HG03097 (cell line): ENCODE results near the gene DIP2C.
A peak's percentile ranks its signal among the peaks of the same experiment; 100 is the strongest.
"Not testable (repeated sequence)": the region's sequence is repeated elsewhere in the genome, so short reads cannot be mapped to it uniquely, and the experiment has no call there.

Experiments used
- ATAC-seq: cut with Tn5 transposase; IDR thresholded peaks from one replicate; pipeline ENCODE4 v1.9.1; 2021; ENCODE audit not compliant: unreplicated experiment, low FRiP score

The DIP2C gene

DNA sequence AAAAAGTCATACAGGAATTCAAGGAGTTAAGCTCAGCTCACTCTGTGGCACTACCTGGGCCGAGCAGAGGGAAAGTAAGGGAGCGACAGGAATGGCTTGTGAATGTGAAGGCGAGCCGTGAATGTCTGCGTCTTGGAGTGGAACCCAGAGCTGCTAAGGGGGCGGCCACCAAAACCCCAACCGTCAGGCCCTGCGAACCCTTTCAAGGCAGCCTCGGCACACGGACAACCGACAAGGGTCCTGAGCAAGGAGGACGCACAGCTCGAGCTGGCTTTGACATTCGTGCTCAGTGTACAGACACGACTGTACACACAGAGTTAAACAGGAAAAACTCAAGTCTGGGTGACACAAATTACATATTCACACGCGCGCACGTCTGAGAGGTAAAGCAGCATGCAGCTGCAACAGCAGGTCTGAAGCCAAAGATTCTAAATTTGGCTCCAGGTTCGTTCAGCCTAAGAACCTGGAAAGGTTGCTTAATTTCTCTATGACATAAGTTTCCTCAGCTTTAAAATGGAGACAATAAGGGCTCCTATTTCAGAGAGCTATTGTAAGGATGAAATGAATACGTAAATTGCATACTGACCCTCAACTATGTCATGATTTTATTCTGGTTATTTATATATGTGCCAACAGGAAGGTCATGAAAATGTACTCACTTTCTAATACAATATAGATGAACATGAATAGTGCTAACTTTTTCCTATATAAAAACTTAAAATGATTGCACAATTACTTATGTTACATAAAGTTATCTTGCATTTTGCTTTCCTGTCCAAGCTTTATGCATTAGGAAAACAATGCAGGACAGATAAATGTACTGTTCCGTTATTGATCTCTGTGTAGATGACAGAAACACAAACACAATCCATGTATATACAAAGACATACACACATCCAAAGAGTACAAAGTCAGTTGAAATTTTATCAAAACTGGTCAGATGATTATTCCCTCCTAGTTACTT is 361.3 kb downstream of the DIP2C start:
- no peak for ATAC-seq

DNA sequence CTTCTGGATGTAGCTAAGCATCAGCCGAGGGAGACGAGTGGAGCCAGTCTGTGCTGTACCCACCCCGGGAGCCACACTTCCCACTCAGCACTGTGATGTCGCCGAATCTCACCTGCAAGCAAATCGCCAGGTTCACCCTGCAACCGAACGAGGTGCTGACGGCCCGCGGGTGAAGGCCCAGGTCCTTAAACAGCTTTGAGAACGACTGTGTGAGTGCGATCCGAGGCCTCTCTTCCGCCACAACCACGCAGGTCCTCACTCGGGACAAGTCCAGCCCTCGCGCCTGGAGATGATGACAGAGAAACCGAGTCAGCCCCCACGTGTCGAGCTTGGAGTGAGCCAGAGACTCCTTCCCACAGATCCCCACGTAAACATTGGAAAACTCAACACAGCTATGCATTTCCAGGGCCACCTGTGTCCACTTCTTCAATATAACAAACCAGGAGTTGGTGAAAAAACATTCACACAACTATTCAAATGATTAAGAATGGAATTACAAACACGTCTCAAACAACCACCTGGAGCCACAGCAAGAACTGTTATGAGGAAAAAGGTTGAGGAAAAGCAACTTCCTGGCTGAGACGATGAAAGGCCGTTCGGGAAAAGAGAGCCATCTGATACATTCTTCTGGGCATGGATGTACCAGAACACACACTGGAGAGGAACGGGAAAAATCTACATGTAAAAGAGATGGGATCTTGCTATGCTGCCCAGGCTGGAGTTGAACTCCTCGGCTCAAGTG is 362.4 kb downstream of the DIP2C start:
- no peak for ATAC-seq

DNA sequence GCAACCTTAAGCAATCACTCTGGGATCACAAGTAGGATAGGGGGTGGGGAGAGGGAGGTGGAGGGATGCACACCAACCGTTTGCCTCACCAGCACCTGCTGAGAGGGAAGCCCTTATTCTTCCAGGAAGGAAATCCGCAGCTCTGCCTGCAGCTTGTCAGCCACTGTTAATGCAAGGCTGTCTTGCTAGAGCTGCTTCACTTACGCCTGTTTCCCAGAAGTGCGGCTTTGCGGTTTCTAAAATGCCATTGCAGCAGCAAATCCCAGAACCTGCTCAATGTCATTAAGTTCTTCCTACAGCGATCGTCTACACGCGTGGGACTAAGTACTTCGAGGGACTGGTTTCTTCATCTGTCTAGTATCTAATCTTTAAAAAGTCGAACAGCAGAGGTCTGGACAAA is 363.1 kb downstream of the DIP2C start:
- no peak for ATAC-seq

DNA sequence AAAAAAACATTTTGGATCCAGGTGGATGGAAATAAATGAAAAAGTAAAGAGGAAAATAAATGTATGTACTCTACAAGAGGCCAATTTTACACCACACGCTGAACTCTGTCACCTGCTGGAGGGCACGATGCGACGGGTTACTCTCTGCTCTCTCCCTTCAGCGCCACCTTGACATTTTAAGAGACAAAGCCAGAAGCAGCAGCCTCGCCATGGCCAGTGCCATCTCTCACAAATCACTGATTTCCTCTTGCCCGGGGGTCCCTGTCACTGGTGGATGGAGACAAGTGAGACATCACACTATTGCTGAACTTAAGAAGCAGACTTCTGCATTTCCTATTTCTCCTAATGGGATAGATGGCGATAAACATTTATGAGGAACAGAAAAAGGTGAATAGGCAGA is 364.2 kb downstream of the DIP2C start:
- ATAC-seq, result no peak

DNA sequence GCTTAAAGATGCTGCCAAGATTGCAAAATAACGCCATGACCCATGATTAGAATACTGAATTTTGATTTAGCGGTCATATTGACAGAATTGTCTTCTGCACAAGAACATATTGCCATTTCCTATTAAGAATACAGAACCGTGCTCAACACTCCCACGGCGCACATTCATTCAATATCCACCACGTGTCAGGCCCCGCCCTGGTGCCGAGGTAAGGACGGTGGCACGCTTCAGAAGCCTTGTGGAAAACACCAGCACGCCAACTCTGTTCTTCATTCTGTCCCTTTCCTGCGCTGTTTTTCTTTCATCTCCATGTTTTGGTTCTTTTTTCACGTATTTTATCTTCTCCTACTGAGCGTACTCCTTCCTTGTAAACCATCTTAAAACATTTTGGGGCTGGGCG is 364.9 kb downstream of the DIP2C start:
- ATAC-seq, result no peak

DNA sequence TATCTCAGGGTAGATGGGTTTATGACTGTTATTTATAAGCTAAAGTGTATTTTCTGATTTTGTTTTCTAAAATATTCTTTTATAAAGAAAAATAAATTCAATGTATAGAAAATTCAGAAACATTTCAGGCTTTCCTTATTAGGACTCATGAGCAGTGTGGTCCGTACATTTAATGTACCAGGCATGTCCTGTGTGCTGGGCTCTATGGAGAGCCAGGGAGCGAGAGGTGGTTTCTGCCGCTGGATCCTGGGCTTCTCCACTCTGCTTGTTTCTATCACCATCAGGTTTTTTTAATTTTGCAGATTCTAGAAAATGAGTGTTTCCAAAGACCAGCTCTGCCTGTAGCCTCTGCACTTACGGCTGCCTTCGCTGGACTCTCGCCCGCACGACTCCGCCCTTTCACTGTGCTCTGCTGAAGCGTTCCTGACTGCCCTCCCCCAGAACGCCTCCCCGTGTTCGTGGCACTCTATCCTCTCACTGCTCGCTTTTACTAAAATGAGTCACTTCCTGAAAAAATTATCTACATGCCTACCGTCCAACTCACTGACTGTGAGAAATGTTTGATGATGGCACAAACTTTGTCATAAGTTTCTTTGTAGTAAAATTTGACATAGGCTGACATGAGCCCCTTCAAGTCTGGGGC is 365.7 kb downstream of the DIP2C start:
- no peak for ATAC-seq

DNA sequence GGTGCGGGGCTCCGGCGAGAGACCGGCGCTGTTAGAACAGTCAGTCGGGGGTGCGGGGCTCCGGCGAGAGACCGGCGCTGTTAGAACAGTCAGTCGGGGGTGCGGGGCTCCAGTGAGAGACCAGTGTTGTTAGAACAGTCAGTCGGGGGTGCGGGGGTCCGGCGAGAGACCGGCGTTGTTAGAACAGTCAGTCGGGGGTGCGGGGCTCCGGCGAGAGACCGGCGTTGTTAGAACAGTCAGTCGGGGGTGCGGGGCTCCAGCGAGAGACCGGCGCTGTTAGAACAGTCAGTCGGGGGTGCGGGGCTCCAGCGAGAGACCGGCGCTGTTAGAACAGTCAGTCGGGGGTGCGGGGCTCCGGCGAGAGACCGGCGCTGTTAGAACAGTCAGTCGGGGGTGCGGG is 366.4 kb downstream of the DIP2C start:
- not testable (repeated sequence) for ATAC-seq

DNA sequence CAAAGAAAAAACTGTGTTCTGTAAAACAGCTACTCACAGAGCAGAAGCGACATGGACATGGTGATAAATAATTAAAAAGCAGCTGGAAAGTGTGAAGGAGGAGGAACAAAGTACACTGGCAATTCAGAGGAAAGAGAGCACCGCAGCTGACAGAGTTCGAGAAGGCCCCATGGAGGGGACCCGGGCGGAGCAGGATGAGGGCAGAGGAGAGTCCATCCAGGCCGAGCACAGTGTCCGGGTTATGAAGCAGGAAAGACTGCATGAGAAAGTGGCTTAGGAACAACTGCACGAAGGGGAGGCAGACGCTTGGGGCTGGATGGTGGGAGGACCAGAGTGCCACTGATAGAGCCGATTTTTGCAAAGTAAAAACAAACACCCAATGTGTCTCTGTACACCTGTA is 368.7 kb downstream of the DIP2C start:
- ATAC-seq, result no peak

DNA sequence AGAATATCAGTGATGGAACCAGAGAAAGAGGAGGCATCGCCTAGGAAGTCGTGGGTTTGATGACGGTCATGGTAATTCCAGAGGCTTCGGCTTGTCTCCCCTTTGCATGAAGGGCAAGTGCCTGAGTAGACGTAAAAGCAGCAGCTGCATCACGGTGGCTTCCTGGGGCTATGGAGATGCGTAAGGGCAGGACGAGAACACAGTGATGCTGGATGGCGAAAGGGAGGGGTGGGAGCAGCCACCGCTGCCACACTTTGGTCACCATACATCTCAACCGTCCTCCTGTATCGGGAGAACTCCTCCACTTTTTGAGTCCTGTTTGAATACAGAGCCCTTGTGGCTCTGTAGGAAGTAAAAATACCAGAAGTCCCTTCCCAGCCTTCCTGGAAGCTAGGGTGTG is 371.5 kb downstream of the DIP2C start:
- no peak for ATAC-seq

DNA sequence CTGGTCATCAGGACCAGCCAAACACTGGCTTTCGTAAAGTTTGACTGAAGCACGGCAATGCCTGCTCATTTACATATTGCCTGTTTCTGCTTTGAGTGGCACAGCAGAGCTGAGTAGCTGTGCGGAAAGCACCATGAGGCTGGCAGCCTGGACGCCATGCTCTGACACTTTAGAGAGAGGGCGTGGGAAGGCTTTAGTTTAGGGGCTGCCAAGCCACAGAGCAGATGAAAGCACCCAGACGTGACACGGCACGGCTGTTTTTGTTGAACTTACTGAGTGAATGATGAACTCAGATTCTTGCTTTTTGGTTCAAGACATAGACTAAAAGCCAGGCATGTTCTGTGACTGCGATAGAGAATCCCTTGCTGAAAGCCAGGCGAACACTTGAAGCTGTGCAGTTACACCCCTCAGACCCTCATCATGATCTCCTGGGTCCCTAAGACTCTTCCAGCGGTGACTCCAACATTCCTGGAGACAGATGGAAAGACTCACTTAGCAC is 372.1 kb downstream of the DIP2C start:
- peak; percentile 99 for ATAC-seq

DNA sequence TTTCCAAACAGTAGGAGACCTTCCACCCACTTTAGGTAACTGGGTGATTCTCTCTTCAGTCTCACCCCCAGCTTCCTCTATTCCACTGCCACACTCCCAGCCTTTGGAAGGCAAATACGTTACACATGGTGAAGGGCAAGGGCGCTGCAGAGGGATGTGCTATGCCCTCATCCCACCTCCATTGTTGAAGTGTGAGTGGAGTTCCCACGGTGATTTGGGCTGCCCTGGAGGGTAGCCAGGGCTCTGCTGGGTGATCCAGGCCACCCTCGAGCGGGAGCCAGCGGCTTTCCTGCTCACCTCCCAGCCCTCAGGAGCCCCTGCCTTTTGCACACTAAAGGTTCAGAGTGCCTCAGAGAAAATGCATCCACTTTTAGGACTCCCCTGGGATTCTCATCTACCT is 373.1 kb downstream of the DIP2C start:
- ATAC-seq, result no peak

DNA sequence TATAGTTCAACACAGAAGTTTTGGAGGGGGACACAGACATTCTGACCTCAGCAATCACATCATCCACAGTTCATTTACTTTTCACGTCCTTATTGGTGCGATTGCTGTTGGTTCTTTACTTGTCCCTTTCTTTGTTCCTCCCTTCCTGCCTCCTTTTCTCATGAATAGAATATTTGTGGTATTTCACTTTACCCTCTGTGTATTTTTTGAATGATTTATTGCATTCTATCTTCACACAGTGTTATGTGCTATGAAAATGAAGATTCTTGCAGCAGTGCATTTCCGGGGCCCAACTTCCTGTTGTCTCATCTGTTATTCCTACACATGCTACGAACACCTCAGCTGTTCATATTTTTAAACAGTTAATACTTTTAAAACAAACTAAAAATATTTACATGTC is 374.6 kb downstream of the DIP2C start:
- ATAC-seq, result no peak

DNA sequence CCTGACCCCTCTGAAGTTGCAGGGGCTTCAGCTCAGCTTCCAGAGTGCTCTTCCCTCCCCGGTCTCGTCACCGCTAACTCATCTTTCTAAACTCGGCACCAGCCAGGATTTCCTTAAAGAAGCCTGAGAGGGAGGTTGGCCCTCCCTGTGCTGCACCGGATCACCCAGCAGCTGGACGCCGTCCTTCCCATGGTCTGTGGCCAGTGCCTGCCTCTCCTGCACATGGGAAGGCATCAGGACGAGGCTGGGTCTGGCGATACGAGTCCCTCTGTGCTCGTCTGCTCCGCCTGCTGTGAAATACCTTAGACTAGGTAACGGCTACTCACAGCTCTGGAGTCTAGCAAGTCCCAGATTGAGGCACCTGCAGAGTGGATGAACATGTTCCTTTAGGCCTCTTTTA is 375.1 kb downstream of the DIP2C start:
- ATAC-seq, result no peak

DNA sequence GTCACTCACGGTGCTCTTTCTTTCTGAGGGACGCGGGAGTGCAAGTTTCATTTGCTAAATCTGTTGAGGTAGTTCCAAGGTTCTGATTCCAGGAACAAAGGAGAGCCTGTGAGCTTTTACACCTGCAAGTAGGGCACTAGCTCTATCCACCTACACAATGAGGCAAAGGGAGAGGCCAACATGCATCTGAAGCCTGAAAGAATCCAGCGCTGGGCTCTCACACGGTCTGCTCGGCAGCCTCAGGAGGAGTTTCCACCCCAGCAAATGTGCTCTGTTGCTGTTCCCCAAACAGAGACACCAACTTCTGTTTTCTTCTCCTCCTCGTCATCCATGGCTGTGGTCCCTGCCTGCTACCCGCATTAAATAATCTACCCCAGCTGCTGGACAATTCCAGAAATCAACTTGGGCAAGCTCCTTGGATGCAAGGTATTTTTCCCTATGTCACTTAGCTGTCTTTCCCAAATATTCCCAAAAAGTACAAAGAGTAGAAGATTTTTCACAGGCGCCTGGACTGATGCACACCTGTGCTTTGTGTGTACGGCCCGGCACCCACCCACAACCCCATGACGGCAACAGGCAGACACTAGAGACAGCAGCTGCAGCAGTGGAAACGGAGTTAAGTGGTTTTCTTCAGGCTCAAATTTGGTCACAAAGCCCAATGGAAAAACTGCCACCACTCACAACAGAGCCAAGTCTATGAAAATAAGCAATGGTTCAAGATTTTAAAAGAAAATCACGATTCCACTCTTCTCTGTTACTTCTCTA is 377.4 kb downstream of the DIP2C start:
- no peak for ATAC-seq

DNA sequence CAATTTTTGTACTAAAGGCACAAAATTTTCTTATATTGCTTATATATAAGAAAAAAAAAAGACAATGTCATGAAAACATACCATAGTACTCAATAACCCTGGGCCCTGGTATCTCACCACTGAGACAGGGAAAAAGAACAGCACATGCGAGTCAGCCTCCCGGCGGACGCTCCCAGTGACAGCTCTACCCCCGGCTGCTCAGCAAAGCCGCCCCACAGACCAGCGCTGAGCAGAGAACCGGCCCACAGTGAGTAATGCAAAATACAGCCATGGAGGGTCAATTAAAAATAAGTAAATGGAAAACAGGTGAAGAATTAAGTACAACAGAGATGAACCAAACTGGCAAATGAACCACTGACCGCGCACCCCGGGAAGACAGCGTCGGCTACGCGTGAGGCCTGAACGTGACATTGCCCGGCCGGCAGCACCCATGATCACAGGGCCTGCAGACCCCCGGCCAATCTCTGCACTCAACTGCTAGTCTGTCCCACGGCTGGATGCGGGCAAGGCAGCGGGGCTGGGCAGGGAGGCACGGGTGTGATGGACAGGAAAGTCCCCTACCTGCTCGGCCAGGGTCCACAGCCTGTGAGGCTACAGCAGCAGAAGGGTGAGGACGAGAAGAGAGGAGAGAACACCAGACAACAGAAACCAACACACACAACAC is 378.4 kb downstream of the DIP2C start:
- no peak for ATAC-seq

DNA sequence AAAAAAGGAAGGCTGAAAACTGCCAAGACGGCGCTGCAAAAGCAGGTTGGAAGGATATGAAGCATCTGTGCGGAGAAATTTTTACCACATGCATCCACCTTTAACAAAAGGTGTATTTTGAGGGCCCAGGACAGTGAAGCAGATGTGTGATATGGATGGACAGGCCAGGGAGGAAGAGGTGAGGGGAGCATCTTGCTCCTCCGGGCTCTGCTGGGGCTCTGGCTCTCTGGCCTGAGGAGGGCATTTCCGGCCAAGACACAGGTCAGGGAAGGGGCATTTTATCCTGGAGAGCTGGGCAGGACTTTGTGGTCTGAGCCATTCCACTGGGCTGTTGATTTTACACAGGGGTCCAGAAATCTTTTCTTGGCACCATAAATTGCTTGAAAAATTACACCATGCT is 379.1 kb downstream of the DIP2C start:
- no peak for ATAC-seq

DNA sequence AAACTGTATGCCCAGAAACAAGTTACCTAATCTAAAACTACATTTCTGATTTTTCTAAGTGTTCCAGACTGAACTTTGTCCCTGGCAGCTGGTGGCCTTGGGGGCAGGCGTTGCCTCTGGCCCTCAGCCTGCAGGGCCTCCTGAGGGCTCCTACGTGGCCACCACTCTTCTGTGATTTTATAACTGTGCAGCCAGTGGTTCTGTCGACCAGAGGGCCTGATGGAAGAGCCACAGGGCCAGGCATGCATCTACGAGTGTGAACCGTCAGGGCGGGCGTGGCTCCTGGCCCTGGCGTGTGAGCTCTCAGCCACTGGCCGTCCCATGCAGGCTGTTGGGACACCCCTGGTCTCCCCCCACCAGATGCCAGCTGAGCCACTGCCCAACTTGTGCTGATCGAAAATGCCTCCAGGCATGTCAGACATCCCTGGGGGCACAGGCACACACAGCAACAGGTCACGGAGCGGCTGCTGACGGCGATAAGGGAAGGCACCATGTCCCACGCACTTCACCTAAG is 380.8 kb downstream of the DIP2C start:
- ATAC-seq, result no peak

DNA sequence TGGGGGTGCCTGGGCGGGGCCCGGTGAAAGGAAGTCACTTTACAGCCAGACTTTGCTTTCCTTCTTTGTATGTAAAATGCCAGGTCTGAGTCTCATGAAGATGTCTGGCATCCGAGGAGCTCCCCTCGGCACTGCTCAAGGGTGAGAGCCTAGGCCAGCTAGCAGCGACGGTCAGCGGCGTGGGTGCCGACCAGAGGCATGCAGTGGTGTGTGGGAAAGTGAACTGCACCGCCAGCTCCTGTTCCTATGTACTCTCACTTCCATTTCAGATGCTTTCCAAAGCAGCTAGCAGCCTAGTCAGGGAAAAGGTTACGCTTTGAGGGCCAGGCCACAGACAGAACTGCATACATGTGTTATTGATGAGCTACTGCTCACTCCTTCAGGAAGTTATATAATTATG is 381.4 kb downstream of the DIP2C start:
- ATAC-seq, result no peak

DNA sequence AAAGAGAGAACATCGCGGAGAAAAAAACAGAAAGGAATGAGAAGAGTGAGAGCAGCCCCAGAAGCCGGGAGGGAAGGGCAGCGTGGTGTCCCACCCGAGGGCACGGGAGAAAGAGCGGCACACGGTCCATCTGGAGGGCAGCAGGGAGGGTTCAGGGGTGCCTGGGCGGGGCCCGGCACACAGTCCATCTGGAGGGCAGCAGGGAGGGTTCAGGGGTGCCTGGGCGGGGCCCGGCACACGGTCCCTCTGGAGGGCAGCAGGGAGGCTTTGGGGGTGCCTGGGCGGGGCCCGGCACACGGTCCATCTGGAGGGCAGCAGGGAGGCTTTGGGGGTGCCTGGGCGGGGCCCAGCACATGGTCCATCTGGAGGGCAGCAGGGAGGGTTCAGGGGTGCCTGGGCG is 381.8 kb downstream of the DIP2C start:
- no peak for ATAC-seq
